Pons (tissue), 1 donor: ENCODE data around the gene ACTR2.

Experiments
- DNase-seq: peaks from one replicate; pipeline ENCODE4 v3.0.0-alpha.2; 2016; ENCODE audit warnings: low spot score

The ACTR2 gene

DNA sequence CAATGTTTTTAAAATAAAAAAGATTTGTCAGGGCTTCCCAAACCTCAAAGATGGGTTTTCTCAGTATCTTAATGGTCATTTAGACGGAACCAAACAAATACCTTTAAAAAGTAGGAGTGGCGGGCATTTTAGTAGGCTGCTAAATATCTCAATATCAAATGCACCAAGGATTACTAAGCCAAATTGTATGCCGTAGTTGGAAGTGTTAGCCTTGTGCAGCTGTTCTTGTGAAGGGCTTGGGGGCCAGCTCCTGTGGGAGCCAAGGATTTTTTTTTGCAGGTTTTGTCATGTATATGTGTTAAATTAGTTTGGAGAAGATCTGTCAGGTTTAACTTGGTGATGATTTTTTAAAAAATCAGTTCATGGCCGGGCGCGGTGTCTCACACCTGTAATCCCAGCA lies 52.1 kb downstream of the ACTR2 start:
- DNase-seq = no peak

DNA sequence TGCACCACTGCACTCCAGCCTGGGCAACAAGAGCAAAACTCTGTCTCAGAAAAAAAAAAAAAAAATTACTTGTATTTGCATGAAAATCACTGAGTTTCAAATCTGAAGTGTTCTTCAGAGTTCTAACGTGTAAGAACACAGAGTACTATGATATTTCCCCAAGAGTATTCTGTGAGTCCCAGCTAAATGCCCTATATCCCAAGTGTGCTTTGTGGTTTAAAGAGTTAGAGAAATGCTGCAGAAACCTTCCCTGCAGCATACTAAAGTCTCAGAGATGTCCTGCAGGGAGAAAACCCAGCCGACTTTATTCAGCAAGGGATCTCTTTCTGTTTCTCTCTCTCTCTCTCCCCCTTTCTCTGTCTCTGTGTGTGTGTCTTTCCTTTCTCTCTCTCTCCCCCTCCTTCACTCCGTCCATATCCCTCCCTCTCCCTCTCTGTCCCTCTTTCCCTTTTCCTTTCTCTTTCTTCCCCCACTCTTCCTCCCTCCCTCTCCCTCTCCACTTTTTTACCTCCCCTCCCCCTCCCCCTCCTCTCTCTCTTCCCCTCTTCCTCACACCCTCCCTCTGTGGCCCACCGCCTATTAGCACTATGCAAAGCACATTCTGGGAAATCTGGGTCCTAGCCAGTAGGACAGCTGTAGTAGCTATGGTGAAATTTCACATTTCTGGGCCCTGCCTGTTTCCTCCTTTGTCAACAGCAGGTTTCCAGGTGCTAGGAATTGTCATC lies 54.2 kb downstream of the ACTR2 start:
- DNase-seq = no peak

DNA sequence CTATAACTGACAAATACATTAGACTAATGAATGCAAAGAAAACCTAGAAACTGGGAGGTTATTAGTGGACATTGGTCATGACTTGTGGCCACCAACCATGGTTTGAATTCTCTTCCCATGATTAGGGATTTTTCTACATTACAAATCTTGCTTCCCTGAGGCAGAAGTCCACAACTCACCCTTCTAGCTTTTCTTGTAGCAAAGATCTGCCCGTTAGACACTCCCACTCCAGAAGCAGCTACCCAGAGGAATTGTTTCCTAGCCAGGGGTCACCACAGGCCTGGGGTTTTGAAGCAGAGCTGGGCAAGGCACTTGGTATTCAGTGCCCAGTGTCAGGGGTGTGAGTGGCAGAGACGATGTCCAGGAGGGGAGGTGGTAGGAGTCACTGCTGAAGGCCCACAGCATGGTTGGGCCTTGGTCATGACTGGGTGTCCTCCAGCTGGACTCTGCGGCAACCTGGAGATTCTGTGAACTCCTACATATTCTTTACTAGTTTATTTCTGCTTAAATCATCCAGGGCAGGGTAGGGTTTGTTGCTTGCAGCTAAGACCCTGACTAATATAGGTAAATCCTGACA lies 54.9 kb downstream of the ACTR2 start:
- DNase-seq = no peak

DNA sequence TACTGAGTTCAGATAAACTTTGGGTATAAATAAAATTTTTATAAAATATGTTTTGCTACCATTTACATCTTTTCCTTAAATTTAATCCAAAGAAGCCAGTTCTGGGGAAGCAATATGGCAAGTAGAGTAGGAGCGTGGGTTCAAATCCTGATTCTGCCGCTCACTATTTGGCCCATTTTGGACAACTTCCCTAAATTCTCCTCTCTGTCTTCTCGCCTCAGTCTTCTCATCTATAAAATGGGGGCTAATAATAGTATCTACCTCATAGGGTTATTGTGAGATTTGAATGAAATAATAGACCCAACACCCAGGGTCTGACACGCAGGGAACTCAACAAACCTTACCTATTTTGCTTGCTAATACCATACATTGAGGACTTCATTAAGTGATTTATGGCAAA lies 59.7 kb downstream of the ACTR2 start:
- no peak for DNase-seq

DNA sequence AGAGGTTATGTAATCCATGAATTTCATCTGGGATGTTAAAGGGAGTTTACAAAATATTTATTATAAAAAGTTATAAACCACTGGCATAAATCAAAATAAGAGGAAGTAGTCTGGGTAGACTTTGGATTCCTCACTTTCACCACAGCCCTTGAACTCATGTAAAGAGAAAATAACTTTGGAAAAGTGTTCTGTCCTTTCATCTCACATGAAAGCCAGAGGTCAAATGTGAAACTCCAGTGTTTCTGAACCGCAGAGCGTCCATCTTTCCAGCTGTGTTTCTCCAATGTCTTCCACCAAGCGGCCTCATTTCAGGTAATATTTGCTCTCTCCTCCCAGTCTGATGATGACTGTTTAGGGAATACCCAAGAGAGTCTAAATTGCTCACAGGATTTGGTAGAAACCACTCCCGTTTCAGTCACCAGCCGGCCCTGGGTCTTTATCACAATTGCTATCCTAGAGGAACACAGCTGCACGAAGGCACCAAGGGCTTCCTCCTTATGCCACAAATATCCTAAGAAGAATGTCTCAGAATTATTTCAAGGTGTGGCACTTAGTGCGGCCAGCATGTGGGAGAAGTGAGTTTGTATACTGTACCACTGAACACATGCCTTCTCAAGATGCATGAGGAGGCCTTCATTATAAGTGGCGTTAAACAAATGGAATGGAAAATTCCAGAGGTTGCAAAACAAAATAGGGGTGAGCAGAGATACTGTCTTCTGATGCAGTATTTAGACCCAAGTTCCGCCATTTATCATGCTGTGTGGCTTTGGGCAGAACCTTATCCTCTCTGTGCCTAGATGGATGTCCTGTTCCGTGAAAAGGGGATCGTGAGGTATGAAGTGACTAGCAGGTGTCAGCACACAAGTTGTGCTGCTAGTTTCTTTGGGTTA lies 63.8 kb downstream of the ACTR2 start:
- DNase-seq = no peak

- no peak for DNase-seq
These were observed 64.4 kb downstream of the ACTR2 start for GRCh38 chr2:65292106-65292400.

DNA sequence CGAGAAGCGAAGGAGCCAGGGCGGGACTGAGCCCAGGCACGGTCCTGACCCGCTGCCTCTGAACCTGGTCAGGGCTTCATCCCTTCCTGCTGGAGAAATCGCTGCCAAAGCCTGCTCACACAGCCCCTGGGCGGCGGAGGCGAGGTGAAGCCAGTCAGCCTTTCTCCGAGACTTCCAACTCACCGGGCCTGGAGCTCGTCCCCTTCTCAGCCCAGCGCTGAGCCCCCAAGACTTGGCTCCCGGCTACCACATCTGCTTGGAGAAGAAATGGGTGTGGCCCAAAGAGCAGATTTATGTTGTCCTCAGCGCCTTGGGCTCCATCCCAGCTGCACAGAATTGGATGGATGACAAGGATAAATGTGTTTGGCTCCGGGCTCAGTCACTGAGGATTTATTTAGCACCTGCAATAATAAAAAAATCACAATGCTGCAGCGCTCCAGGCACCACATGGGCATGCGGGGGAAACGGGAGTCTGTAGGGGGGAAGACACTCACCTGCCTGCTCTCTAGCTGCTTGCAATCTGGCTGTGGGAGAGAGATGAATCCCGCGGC lies 64.9 kb downstream of the ACTR2 start:
- DNase-seq = no peak

GRCh38 chr2:65293376-65293775 lies 65.7 kb downstream of the ACTR2 start:
- DNase-seq = no peak

DNA sequence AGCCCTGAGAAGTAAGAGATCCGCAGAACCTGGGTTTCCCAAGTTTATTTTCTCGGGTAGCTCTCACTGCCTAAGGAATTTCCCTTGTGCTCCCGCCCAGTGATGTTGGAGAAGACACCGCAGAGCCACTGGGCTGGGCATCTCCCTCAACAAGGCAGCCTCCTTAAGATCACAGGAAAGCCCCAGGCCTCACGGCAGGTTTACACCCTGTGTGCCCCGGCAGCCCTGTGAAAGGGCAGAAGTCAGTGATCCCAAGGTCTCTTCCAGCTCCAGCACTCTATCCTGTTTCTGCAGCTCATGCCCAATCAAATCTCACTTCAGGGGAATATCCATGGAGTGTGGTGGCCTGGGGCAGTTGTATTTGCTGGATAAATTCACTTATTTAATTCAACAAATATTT lies 66.5 kb downstream of the ACTR2 start:
- no peak for DNase-seq

DNA sequence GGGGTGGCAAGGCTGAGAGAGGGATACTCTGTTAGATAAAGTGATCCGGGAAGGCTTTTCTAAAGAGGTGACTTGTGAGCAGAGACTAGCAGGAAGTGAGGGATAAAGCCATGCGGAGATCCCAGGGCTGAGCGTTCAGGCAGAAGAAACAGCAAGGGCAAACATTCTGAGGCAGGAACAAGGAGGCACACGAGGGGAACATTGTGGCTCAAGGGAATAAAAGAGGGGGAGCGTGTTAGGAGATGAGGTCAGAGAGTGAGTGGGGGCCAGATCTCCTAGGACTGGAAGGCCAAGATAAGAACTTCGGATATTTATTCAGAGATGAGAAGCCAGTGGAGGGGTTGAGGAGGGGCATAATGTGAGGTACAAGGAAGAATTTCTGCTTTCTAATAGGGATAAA lies 67.1 kb downstream of the ACTR2 start:
- no peak for DNase-seq

- no peak for DNase-seq
These were observed 69.3 kb downstream of the ACTR2 start for GRCh38 chr2:65296971-65297370.

GRCh38 chr2:65297544-65297943 lies 69.9 kb downstream of the ACTR2 start:
- DNase-seq = no peak

GRCh38 chr2:65298089-65298488 lies 70.5 kb downstream of the ACTR2 start:
- no peak for DNase-seq

- DNase-seq = no peak
These were observed 71.6 kb downstream of the ACTR2 start for GRCh38 chr2:65299246-65299645.

DNA sequence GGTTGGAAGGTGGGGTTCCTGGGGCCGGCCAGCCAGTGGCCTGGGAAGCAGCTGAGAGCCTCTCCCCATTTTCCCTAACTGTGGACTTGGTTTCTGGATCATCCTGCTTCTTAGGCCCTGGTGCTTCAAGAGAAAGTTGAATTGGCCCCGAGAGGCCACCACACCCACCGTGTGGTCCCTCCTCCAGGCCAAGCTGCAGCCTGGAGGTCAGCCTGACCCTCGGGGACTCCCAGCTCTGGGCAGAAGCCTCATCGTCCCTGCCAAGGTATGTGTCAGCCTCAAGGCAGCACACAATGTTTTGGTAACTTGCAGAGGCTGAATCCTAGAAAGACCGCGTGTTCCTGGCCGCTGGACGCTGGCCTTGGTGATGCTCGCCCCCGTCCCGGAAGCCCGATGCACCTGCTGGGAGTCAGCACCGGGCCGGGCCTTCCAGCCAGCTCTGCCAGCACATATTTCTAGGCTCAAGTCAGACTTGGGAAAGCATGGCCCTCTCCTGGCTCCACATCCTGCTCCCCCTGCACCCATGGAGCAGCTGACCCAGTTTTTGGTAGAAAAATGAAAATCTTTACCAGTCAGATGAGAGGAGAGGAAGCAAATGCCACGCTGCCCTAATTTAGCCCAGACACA lies 72.6 kb downstream of the ACTR2 start:
- peak; percentile 54 for DNase-seq

GRCh38 chr2:65300761-65301711 lies 73.4 kb downstream of the ACTR2 start:
- DNase-seq = peak; percentile 58

DNA sequence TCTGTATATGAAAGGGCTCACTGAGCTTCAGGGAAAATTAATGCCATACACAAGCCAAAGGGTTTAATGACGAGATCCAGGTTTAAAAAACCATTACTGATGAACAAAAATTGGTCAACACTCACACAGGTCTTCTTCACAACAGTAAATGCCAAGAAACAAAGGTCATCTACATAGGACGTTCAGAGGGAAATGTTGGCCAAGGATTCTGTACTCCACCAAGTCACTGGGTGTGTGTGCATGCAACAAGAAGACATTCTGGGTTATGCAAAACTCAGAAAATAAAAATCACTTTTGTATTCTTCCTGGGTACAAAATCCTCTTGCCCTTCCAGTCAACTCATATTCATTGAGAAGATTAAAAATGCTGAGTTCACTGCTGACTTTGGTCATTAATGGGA lies 78.3 kb downstream of the ACTR2 start:
- DNase-seq = no peak

DNA sequence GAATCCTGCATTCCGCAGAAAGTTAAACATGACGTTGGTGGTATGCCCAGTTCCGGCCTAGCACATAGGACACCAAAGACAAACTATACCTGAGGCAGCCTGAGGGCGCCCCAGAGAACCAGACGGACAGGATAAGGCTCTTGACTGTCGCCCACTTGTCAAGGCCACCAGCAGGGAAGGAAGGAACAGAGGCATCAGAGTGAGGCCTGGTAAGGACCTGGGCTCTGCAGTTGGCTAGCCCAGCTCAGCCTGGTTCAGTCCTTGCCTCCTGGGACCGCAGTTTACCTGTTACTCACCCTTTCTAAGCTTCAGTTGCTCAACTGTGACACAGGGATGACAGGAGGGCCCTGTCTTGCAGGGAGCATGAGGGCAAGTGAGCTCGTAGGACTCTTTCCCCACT lies 82.1 kb downstream of the ACTR2 start:
- no peak for DNase-seq

GRCh38 chr2:65311049-65311448 lies 83.4 kb downstream of the ACTR2 start:
- DNase-seq = no peak

GRCh38 chr2:65311596-65311995 lies 84.0 kb downstream of the ACTR2 start:
- DNase-seq = no peak
